ENCODE measurements around the gene GNAS.

- TF ChIP-seq CTCF (optimal IDR thresholded peaks at IDR 0.05 in 1 of 3, IDR thresholded peaks at IDR 0.05 in 1 of 3, conservative IDR thresholded peaks at IDR 0.05 in 1 of 3; ENCODE audit: extremely low read depth in 1 of 3, insufficient read depth in 2 of 3, low read length in 3 of 3) (no peak), EZH2 (IDR thresholded peaks at IDR 0.05; ENCODE audit: low read length) (no peak)
Measured at GRCh38 chr20:58921564-58921963, 69.0 kb downstream of the GNAS start.

All from keratinocyte (primary cell).